Testis (tissue), 3 donors: ENCODE results near the gene TLK2. TPM values are rescaled to one million over a fixed set of nuclear protein-coding genes. Genes with fewer than 3 reads are reported as not detected.

Source experiments
- DNase-seq: peaks from one replicate; pipeline ENCODE4 v3.0.0-alpha.2; 2019
- H3K27ac ChIP-seq, 2 donors: fragments of 200-600 bp; sonication (generic); one replicate each; pipeline ENCODE4 v1.5.1; 2019
- H3K27me3 ChIP-seq: fragments of 200-600 bp; sonication (generic); one replicate; pipeline ENCODE4 v1.5.1; 2019
- H3K36me3 ChIP-seq: fragments of 200-600 bp; sonication (generic); one replicate; pipeline ENCODE4 v1.5.1; 2017; ENCODE audit warnings: low read depth; ENCODE audit errors: missing control alignments
- H3K4me1 ChIP-seq: fragments of 200-600 bp; sonication (generic); one replicate; pipeline ENCODE4 v1.5.1; 2019
- H3K4me3 ChIP-seq, 2 donors: fragments of 200-600 bp; sonication (generic); one replicate each; pipeline ENCODE4 v1.5.1; 2017 to 2019
- H3K9me3 ChIP-seq: fragments of 200-600 bp; sonication (generic); one replicate; pipeline ENCODE4 v1.5.1; 2017
- CTCF ChIP-seq, 3 experiments: fragments of 450-650 bp in 2 of 3; fragments of 200-600 bp in 1 of 3; sonication (generic) in 1 of 3; IDR thresholded peaks; one replicate each; pipeline ENCODE4 v1.5.1; 2016 to 2019; ENCODE audit warnings: antibody characterized with exemption in 3 of 3, mild to moderate bottlenecking in 2 of 3, moderate library complexity in 1 of 3
- POLR2A ChIP-seq: fragments of 450-650 bp; IDR thresholded peaks from one replicate; pipeline ENCODE4 v1.6.1; 2017; ENCODE audit warnings: antibody characterized with exemption, mild to moderate bottlenecking, moderate library complexity
- WGBS, 2 donors: methylation state at CpG; one replicate each; pipeline ENCODE4 v1.1.5; 2018; 5-methylcytosine and 5-hydroxymethylcytosine counted together
- intact Hi-C: fragments of 100-400 bp; cut with DNase I; formaldehyde crosslinking; loops from one replicate; pipeline ENCODE4 v1.15.1; 2023; ENCODE audit warnings: low total_unique reads
- polyA plus RNA-seq: library from polyadenylated mRNA; stranded (reverse); fragments of 350-450 nt; fragmentation: Illumina TruSeq; extraction: RNeasy Lipid Tissue Mini Kit (QIAGEN cat#74804); gene quantifications from one replicate; pipeline ENCODE4 v1.2.3, GENCODE V29; 2014; ENCODE audit warnings: low read depth, low replicate concordance; ENCODE audit not compliant: insufficient read depth
- total RNA-seq, 2 donors: library from RNA; depleted of rRNA; stranded (reverse); fragments of >200 nt; gene quantifications; one replicate each; pipeline ENCODE4 v1.2.3, GENCODE V29; 2016

TLK2 gene
- total and polyA plus RNA-seq, 3 donors from 2014 or later: 64.5 to 109 (median 78.2) TPM

GRCh38 chr17:62619417-62620155, 141.0 kb downstream of the TLK2 start:
- TF ChIP-seq POLR2A (no peak), CTCF (IDR thresholded peaks at IDR 0.05) (no peak)
- peaks cover 11% of the 10 kb centered on the region for H3K4me1 ChIP-seq
- no peak for DNase-seq
- 85 to 95% methylated on average over 3 to 10 of the region's 10 CpGs for WGBS, 2 donors
- H3K27me3 ChIP-seq: no peaks in the 10 kb centered on the region
- H3K9me3 ChIP-seq: no peaks in the 10 kb centered on the region
- intact Hi-C loops: no loop called here
- H3K4me3 ChIP-seq: no peak overlapping the region
- H3K36me3 ChIP-seq: no peaks in the 10 kb centered on the region
- no peak overlapping the region for H3K27ac ChIP-seq

GRCh38 chr17:62621223-62621622, 142.6 kb downstream of the TLK2 start:
- TF ChIP-seq POLR2A: no peak
- TF ChIP-seq CTCF (IDR thresholded peaks at IDR 0.05): no peak
- 94 to 97% methylated on average over 11 of the region's 11 CpGs for WGBS, 2 donors

GRCh38 chr17:62625184-62625869, 146.7 kb downstream of the TLK2 start:
- Histone ChIP-seq H3K9me3 (no peaks in the 10 kb centered on the region), H3K36me3 (no peaks in the 10 kb centered on the region), H3K27me3 (no peaks in the 10 kb centered on the region), H3K4me3 (no peak overlapping the region), H3K4me1 (peaks cover 6% of the 10 kb centered on the region), H3K27ac (no peak overlapping the region)
- no peak for DNase-seq
- 92 to 93% methylated on average over 19 of the region's 19 CpGs for WGBS, 2 donors
- TF ChIP-seq CTCF (IDR thresholded peaks at IDR 0.05) (no peak), POLR2A (no peak)
- intact Hi-C loops: no loop called here

More at GRCh38 chr17:62621223-62621622, 142.6 kb downstream of the TLK2 start:
- Histone ChIP-seq H3K4me3 (no peak overlapping the region), H3K27me3 (no peaks in the 10 kb centered on the region), H3K36me3 (no peaks in the 10 kb centered on the region), H3K27ac (no peak overlapping the region), H3K9me3 (no peaks in the 10 kb centered on the region), H3K4me1 (peaks cover 11% of the 10 kb centered on the region)
- no peak for DNase-seq
- intact Hi-C loops: no loop called here

- Histone ChIP-seq H3K4me3 (no peak overlapping the region), H3K27me3 (no peaks in the 10 kb centered on the region), H3K27ac (no peak overlapping the region), H3K36me3 (no peaks in the 10 kb centered on the region), H3K9me3 (no peaks in the 10 kb centered on the region), H3K4me1 (peaks cover 6% of the 10 kb centered on the region)
- TF ChIP-seq CTCF (IDR thresholded peaks at IDR 0.05): no peak
- TF ChIP-seq POLR2A: no peak
- no peak for DNase-seq
- WGBS, 2 donors: 62 to 87% methylated on average over 4 of the region's 4 CpGs
- intact Hi-C loops: no loop called here
Measured at GRCh38 chr17:62625870-62626200, 147.2 kb downstream of the TLK2 start.
